ENCODE results near the gene SLC11A2. TPM values are rescaled to one million over a fixed set of nuclear protein-coding genes. Genes with fewer than 3 reads are reported as not detected.

SLC11A2 gene
- total and polyA plus RNA-seq, 2 of the 13 experiments (the other 11 are each of a cell fraction or from before 2014, with no cell fraction given), result 71.7 to 77.0 TPM

DNA sequence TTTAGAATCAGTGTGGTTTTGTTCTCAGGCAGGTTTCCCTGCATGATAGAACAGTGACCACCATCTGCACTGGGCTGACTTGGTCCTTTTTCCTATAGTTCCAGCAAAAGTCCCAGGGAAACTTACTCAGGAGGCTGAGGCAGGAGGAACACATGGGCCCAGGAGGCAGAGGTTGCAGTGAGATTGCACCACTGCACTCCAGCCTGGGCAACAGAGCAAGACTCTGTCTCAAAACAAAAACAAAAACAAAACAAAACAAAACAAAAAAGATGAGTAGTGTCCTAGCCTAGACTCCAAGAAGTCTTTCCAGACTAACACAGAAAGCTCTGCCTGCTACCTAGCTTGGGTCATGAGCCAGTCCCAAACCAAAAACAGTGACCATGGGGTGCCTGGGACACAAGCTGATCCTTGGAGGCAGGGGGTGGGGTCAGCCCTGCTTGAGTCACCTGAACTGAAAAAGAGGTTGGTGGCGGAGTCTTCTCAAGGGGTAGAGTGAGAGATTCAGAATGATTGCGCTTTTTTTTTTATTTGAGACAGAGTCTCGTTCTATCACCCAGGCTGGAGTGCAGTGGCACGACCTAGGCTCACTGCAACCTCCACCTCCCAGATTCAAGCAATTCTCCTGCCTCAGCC is 7.4 kb upstream of the SLC11A2 start:
- no peak overlapping the region for H2AFZ ChIP-seq (ENCODE audit: low read length)
- ATAC-seq (no peak), FAIRE-seq (no peak)

DNA sequence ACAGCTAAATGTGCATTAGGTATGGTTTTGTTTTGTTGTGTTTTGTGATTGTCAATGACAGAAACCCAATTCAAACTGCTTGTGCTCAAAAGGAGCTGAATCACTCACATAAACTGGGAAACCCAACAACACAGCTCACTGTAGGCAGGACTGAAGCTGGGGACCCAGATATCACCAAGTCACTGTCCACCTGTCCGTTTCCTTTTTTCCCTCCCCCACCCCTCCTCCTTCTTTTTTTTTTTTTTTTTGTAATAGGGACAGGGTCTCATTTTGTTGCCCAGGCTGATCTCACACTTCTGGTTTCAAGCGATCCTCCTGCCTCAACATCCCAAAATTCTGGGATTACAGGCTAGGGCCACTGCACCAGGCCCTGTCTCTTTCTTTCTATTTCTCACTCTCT is 6.9 kb upstream of the SLC11A2 start:
- no peaks in the 10 kb centered on the region for H3K9me3 ChIP-seq (ENCODE audit: low read length)
- H3K79me2 ChIP-seq (ENCODE audit: insufficient read depth, low read length), result no peaks in the 10 kb centered on the region
- WGBS (ENCODE audit: low lambda C conversion rate), result 49% methylated on average over 2 of the region's 2 CpGs
- H3K4me2 ChIP-seq (ENCODE audit: low read depth, low read length), result no peak overlapping the region
- H3K4me3 ChIP-seq (replicated peaks in 1 of 3; ENCODE audit: insufficient read depth in 1 of 3, low read depth in 2 of 3, low read length in 3 of 3), result no peak overlapping the region
- H3K36me3 ChIP-seq (replicated peaks in 1 of 2; ENCODE audit: control insufficient read depth in 1 of 2, insufficient read depth in 2 of 2, low read length in 2 of 2), result no peaks in the 10 kb centered on the region
- H4K20me1 ChIP-seq (ENCODE audit: insufficient read depth, low read length), result no peaks in the 10 kb centered on the region
- DNase-seq (ENCODE audit: low spot score), result no peak
- ChIA-PET CTCF (ENCODE audit: low intra/inter-chr PET ratio, low total read pairs) (no interaction called here), POLR2A (no interaction called here)
- in situ Hi-C loops (cut with HindIII; ENCODE audit: extremely low pct_ligation_motif_present, low pct_unique_long_range_greater_than_20kb), result no loop called here
- no peak overlapping the region for H3K27ac ChIP-seq (ENCODE audit: extremely low read length, insufficient read depth, low read length)
- no peak overlapping the region for H3K9ac ChIP-seq (ENCODE audit: insufficient read depth, low read depth, low read length)
- no peaks in the 10 kb centered on the region for H3K27me3 ChIP-seq (ENCODE audit: control insufficient read depth in 1 of 2, insufficient read depth in 2 of 2, low read length in 2 of 2)
- H3K4me1 ChIP-seq (ENCODE audit: insufficient read depth, low read length), result peaks cover 62% of the 10 kb centered on the region
- no peak for ATAC-seq
- no peak for FAIRE-seq
- H2AFZ ChIP-seq (ENCODE audit: low read length), result no peak overlapping the region
- BruUV-seq (replicated peaks), result no TSS peak
- intact Hi-C loops (cut with micrococcal nuclease; ENCODE audit: unreplicated experiment), result no loop called here
- TF ChIP-seq ZNF589 (CRISPR knock-in tag; conservative IDR thresholded peaks at IDR 0.05) (no peak), ATRX (CRISPR knock-in tag; IDR thresholded peaks at IDR 0.05; ENCODE audit: borderline replicate concordance) (no peak), HOXA9 (CRISPR knock-in tag; IDR thresholded peaks at IDR 0.05; ENCODE audit: borderline replicate concordance) (no peak), RCOR2 (CRISPR knock-in tag; IDR thresholded peaks at IDR 0.05) (no peak), SPEN (CRISPR knock-in tag; IDR thresholded peaks at IDR 0.05; ENCODE audit: low read depth) (no peak), ZSCAN25 (CRISPR knock-in tag; IDR thresholded peaks at IDR 0.05) (no peak), ZNF430 (CRISPR knock-in tag; IDR thresholded peaks at IDR 0.05) (no peak), ZNF484 (CRISPR knock-in tag; IDR thresholded peaks at IDR 0.05; ENCODE audit: borderline replicate concordance, low read depth) (no peak)
- TF ChIP-seq, protein P1, sequence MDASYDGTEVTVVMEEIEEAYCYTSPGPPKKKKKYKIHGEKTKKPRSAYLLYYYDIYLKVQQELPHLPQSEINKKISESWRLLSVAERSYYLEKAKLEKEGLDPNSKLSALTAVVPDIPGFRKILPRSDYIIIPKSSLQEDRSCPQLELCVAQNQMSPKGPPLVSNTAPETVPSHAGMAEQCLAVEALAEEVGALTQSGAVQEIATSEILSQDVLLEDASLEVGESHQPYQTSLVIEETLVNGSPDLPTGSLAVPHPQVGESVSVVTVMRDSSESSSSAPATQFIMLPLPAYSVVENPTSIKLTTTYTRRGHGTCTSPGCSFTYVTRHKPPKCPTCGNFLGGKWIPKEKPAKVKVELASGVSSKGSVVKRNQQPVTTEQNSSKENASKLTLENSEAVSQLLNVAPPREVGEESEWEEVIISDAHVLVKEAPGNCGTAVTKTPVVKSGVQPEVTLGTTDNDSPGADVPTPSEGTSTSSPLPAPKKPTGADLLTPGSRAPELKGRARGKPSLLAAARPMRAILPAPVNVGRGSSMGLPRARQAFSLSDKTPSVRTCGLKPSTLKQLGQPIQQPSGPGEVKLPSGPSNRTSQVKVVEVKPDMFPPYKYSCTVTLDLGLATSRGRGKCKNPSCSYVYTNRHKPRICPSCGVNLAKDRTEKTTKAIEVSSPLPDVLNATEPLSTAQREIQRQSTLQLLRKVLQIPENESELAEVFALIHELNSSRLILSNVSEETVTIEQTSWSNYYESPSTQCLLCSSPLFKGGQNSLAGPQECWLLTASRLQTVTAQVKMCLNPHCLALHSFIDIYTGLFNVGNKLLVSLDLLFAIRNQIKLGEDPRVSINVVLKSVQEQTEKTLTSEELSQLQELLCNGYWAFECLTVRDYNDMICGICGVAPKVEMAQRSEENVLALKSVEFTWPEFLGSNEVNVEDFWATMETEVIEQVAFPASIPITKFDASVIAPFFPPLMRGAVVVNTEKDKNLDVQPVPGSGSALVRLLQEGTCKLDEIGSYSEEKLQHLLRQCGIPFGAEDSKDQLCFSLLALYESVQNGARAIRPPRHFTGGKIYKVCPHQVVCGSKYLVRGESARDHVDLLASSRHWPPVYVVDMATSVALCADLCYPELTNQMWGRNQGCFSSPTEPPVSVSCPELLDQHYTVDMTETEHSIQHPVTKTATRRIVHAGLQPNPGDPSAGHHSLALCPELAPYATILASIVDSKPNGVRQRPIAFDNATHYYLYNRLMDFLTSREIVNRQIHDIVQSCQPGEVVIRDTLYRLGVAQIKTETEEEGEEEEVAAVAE (CRISPR knock-in tag; IDR thresholded peaks at IDR 0.05; ENCODE audit: borderline replicate concordance), result no peak

More for the DNA sequence above, 7.4 kb upstream of the SLC11A2 start:
- Histone ChIP-seq H3K4me3 (replicated peaks in 1 of 3; ENCODE audit: insufficient read depth in 1 of 3, low read depth in 2 of 3, low read length in 3 of 3) (no peak overlapping the region), H3K9ac (ENCODE audit: insufficient read depth, low read depth, low read length) (no peak overlapping the region), H4K20me1 (ENCODE audit: insufficient read depth, low read length) (no peaks in the 10 kb centered on the region), H3K27ac (ENCODE audit: extremely low read length, insufficient read depth, low read length) (no peak overlapping the region), H3K4me2 (ENCODE audit: low read depth, low read length) (no peak overlapping the region), H3K4me1 (ENCODE audit: insufficient read depth, low read length) (peaks cover 62% of the 10 kb centered on the region), H3K36me3 (replicated peaks in 1 of 2; ENCODE audit: control insufficient read depth in 1 of 2, insufficient read depth in 2 of 2, low read length in 2 of 2) (no peaks in the 10 kb centered on the region), H3K27me3 (ENCODE audit: control insufficient read depth in 1 of 2, insufficient read depth in 2 of 2, low read length in 2 of 2) (no peaks in the 10 kb centered on the region), H3K79me2 (ENCODE audit: insufficient read depth, low read length) (no peaks in the 10 kb centered on the region), H3K9me3 (ENCODE audit: low read length) (no peaks in the 10 kb centered on the region)
- BruUV-seq (replicated peaks), result no TSS peak
- 83% methylated on average over 4 of the region's 4 CpGs for WGBS (ENCODE audit: low lambda C conversion rate)
- DNase-seq (ENCODE audit: low spot score), result no peak
- intact Hi-C loops (cut with micrococcal nuclease; ENCODE audit: unreplicated experiment) (no loop called here), in situ Hi-C loops (cut with HindIII; ENCODE audit: extremely low pct_ligation_motif_present, low pct_unique_long_range_greater_than_20kb) (no loop called here)
- CTCF ChIA-PET (ENCODE audit: low intra/inter-chr PET ratio, low total read pairs), result no interaction called here
- TF ChIP-seq ZNF180 (CRISPR knock-in tag; IDR thresholded peaks at IDR 0.05; ENCODE audit: borderline replicate concordance, low read depth), result no peak
- peak; percentile 68; the same call in 1 of the 2 replicates for TF ChIP-seq ZNF121 (CRISPR knock-in tag; IDR thresholded peaks at IDR 0.05)
- TF ChIP-seq, protein P2, sequence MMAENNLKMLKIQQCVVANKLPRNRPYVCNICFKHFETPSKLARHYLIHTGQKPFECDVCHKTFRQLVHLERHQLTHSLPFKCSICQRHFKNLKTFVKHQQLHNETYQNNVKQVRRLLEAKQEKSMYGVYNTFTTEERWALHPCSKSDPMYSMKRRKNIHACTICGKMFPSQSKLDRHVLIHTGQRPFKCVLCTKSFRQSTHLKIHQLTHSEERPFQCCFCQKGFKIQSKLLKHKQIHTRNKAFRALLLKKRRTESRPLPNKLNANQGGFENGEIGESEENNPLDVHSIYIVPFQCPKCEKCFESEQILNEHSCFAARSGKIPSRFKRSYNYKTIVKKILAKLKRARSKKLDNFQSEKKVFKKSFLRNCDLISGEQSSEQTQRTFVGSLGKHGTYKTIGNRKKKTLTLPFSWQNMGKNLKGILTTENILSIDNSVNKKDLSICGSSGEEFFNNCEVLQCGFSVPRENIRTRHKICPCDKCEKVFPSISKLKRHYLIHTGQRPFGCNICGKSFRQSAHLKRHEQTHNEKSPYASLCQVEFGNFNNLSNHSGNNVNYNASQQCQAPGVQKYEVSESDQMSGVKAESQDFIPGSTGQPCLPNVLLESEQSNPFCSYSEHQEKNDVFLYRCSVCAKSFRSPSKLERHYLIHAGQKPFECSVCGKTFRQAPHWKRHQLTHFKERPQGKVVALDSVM (CRISPR knock-in tag; IDR thresholded peaks at IDR 0.05), result 0 out of 2 replicates have a peak, but pooled peaks have one; percentile 46
- POLR2A ChIA-PET, result no interaction called here

Measured in HepG2 (cell line).